HepG2 (cell line): ENCODE measurements around the gene CD207. TPM values are rescaled to one million over a fixed set of nuclear protein-coding genes. Genes with fewer than 3 reads are reported as not detected.

ENCODE experiments used
- ATAC-seq: fragments of 200-7000 bp; cut with Tn5 transposase; 3 replicates; pipeline ENCODE4 v1.9.1; 2020; ENCODE audit warnings: mild to moderate bottlenecking, moderate library complexity
- BruUV-seq: library from RNA; stranded (reverse); fragments of 400-500 nt; replicated peaks from 2 replicates; lab custom pipeline; 2021; lab: Mats Ljungman, UMichigan
- CTCF ChIA-PET: fragments of 300-600 bp; formaldehyde crosslinking; extraction: SDS; loops from one replicate; lab custom pipeline; 2021; ENCODE audit warnings: low total read pairs, inconsistent platforms, low intra/inter-chr PET ratio; lab: Yijun Ruan, JAX
- POLR2A ChIA-PET: fragments of 350-600 bp; sonication (Branson Sonifier 250); formaldehyde crosslinking; loops from one replicate; lab custom pipeline; 2020; ENCODE audit warnings: antibody characterized with exemption, inconsistent platforms; lab: Yijun Ruan, JAX
- DNase-seq: peaks from one replicate; pipeline ENCODE4 v3.0.0-alpha.2; 2015; ENCODE audit warnings: low spot score
- FAIRE-seq: peaks from 3 replicates; lab custom pipeline; 2011; peaks lifted over from hg19 to GRCh38; lab: Jason Lieb, UNC
- H2AFZ ChIP-seq: one replicate; pipeline ENCODE4 v1.6.1; 2011; ENCODE audit warnings: low read length, inconsistent platforms
- H3K27ac ChIP-seq: fragments of 300-600 bp; 3 replicates; pipeline ENCODE4 v1.8.0; 2011; ENCODE audit warnings: mixed run types, mild to moderate bottlenecking, mixed read lengths, low read length, inconsistent platforms; ENCODE audit not compliant: insufficient read depth; ENCODE audit errors: extremely low read length
- H3K27me3 ChIP-seq, 2 experiments: fragments of 200-600 bp in 1 of 2; 2 replicates in 1 of 2; 3 replicates in 1 of 2; pipeline versions ENCODE4 v1.6.0 to v1.8.0; 2011; ENCODE audit warnings: low read length in 2 of 2, mild to moderate bottlenecking in 2 of 2, moderate library complexity in 2 of 2, inconsistent platforms in 1 of 2; ENCODE audit not compliant: insufficient read depth in 2 of 2, control insufficient read depth in 1 of 2
- H3K36me3 ChIP-seq, 2 experiments: fragments of 200-600 bp in 1 of 2; replicated peaks in 1 of 2; 2 replicates in 1 of 2; 3 replicates in 1 of 2; pipeline versions ENCODE4 v1.5.1 to v1.8.0; 2011; ENCODE audit warnings: low read length in 2 of 2, inconsistent platforms in 1 of 2; ENCODE audit not compliant: insufficient read depth in 2 of 2, control insufficient read depth in 1 of 2
- H3K4me1 ChIP-seq: 2 replicates; pipeline ENCODE4 v1.5.1; 2012; ENCODE audit warnings: low read length, inconsistent platforms; ENCODE audit not compliant: insufficient read depth
- H3K4me2 ChIP-seq: 2 replicates; pipeline ENCODE4 v1.6.0; 2011; ENCODE audit warnings: low read depth, low read length, inconsistent platforms
- H3K4me3 ChIP-seq, 3 experiments: fragments of 200-600 bp in 1 of 3; sonication (generic), shearing (Covaris generic) in 1 of 3; replicated peaks in 1 of 3; 2 replicates each; pipeline ENCODE4 v1.5.1; 2011 to 2016; ENCODE audit warnings: low read length in 3 of 3, inconsistent platforms in 2 of 3, low read depth in 2 of 3, mild to moderate bottlenecking in 2 of 3, control low read depth in 1 of 3, mixed read lengths in 1 of 3; ENCODE audit not compliant: insufficient read depth in 1 of 3
- H3K79me2 ChIP-seq: one replicate; pipeline ENCODE4 v1.6.1; 2011; ENCODE audit warnings: low read length, inconsistent platforms; ENCODE audit not compliant: insufficient read depth
- H3K9ac ChIP-seq: 2 replicates; pipeline ENCODE4 v1.6.0; 2011; ENCODE audit warnings: mild to moderate bottlenecking, low read depth, low read length, inconsistent platforms; ENCODE audit not compliant: insufficient read depth
- H3K9me3 ChIP-seq: 2 replicates; pipeline ENCODE4 v1.5.1; 2012; ENCODE audit warnings: mild to moderate bottlenecking, low read length
- H4K20me1 ChIP-seq: 2 replicates; pipeline ENCODE4 v1.6.0; 2011; ENCODE audit warnings: inconsistent platforms, mild to moderate bottlenecking, low read length, moderate library complexity; ENCODE audit not compliant: insufficient read depth
- PLSCR1 ChIP-seq: sonication (generic); formaldehyde crosslinking; IDR thresholded peaks from 2 replicates; pipeline ENCODE4 v1.5.0; 2020; ENCODE audit warnings: missing genetic modification reagents, mild to moderate bottlenecking, borderline replicate concordance
- PTBP1 ChIP-seq: fragments of 200-400 bp; formaldehyde crosslinking; IDR thresholded peaks from 2 replicates; pipeline ENCODE4 v1.6.1; 2018; ENCODE audit warnings: low read length, low read depth; ENCODE audit not compliant: poor library complexity, severe bottlenecking
- USF2 ChIP-seq, 2 experiments: sonication (generic) in 1 of 2; formaldehyde crosslinking in 1 of 2; IDR thresholded peaks; 2 replicates each; pipeline versions ENCODE4 v1.5.1 to v1.6.1; 2011 to 2020; ENCODE audit warnings: borderline replicate concordance in 1 of 2, low read depth in 1 of 2, low read length in 1 of 2, mild to moderate bottlenecking in 1 of 2, missing genetic modification reagents in 1 of 2, moderate library complexity in 1 of 2
- ZNF281 ChIP-seq: sonication (generic); formaldehyde crosslinking; IDR thresholded peaks from 2 replicates; pipeline ENCODE4 v1.4.0; 2020; ENCODE audit warnings: missing genetic modification reagents, borderline replicate concordance
- WGBS: methylation state at CpG from one replicate; pipeline ENCODE4 v1.1.6; 2017; ENCODE audit warnings: low lambda C conversion rate; 5-methylcytosine and 5-hydroxymethylcytosine counted together
- in situ Hi-C: cut with HindIII; loops from 2 replicates; pipeline ENCODE4 v1.10.0; 2017; ENCODE audit warnings: low pct_unique_long_range_greater_than_20kb; ENCODE audit not compliant: extremely low pct_ligation_motif_present
- intact Hi-C: fragments of 100-400 bp; cut with micrococcal nuclease; formaldehyde crosslinking; loops from one replicate; pipeline ENCODE4 v1.10.0; 2022; ENCODE audit not compliant: unreplicated experiment
- polyA plus RNA-seq, 8 experiments: library from polyadenylated mRNA; depleted of rRNA in 3 of 8; stranded (reverse) in 7 of 8; unstranded in 1 of 8; fragments of >200 nt; fragmentation: Illumina TruSeq in 4 of 8; extraction: Trizol in 4 of 8; gene quantifications; 2 replicates each; pipeline versions ENCODE4 v1.2.1 to v1.2.3, GENCODE V29; 2011 to 2016; ENCODE audit warnings: low read depth in 4 of 8, missing spikeins in 1 of 8, mixed read lengths in 1 of 8; ENCODE audit not compliant: insufficient read depth in 1 of 8
- total RNA-seq, 5 experiments: library from RNA; depleted of rRNA; stranded (reverse); fragments of >200 nt; fragmentation: Illumina TruSeq; extraction: Trizol; gene quantifications; 2 replicates each; pipeline ENCODE4 v1.2.3, GENCODE V29; 2016; ENCODE audit warnings: low read depth in 1 of 5

Gene CD207
- total and polyA plus RNA-seq, 2 of the 13 experiments (the other 11 are each of a cell fraction or from before 2014, with no cell fraction given): 0.09 to 0.15 TPM

GRCh38 chr2:70828115-70828514 lies 7.5 kb downstream of the CD207 start:
- POLR2A ChIA-PET: no interaction called here
- Histone ChIP-seq H3K27me3 (peaks cover 5 to 34% of the 10 kb centered on the region in 2 experiments; a peak in 4 of 5 replicates), H3K4me3 (no peak overlapping the region), H3K79me2 (no peaks in the 10 kb centered on the region), H3K36me3 (no peaks in the 10 kb centered on the region), H4K20me1 (no peaks in the 10 kb centered on the region), H3K9me3 (no peaks in the 10 kb centered on the region), H2AFZ (no peak overlapping the region), H3K4me1 (peaks cover 41% of the 10 kb centered on the region), H3K9ac (no peak overlapping the region), H3K27ac (no peak overlapping the region), H3K4me2 (no peak overlapping the region)
- intact Hi-C loops (no loop called here), in situ Hi-C loops (no loop called here)
- 36% methylated on average over 4 of the region's 5 CpGs for WGBS
- CTCF ChIA-PET: no interaction called here
- BruUV-seq: no TSS peak
- DNase-seq: no peak
- FAIRE-seq: no peak
- no peak for ATAC-seq
- no peak for TF ChIP-seq PLSCR1 (CRISPR knock-in tag)
- no peak for TF ChIP-seq PTBP1
- no peak for TF ChIP-seq ZNF281 (CRISPR knock-in tag)
- no peak for TF ChIP-seq USF2 (IDR thresholded peaks at IDR 0.05; ENCODE audit: low read depth, low read length)
- TF ChIP-seq USF2 (CRISPR knock-in tag; IDR thresholded peaks at IDR 0.05; ENCODE audit: borderline replicate concordance): no peak
